IMR-90 (cell line): Measurements from ENCODE around the gene GBA2.

Experiments used
- CEBPB ChIP-seq: IDR thresholded peaks from 2 replicates; pipeline ENCODE4 v1.6.1; 2012; ENCODE audit warnings: low read depth, low read length, improper control_type of control experiment
- CTCF ChIP-seq: conservative IDR thresholded peaks from 2 replicates; pipeline ENCODE4 v1.5.1; 2012; ENCODE audit warnings: mild to moderate bottlenecking, low read depth, low read length, improper control_type of control experiment
- ELK1 ChIP-seq: fragments of 150-350 bp; IDR thresholded peaks from 2 replicates; pipeline ENCODE4 v1.6.1; 2016; ENCODE audit warnings: low read depth, mild to moderate bottlenecking, low read length, moderate library complexity, borderline replicate concordance
- MXI1 ChIP-seq: IDR thresholded peaks from 2 replicates; pipeline ENCODE4 v1.6.1; 2012; ENCODE audit warnings: low read depth, mild to moderate bottlenecking, low read length, moderate library complexity, borderline replicate concordance
- POLR2A ChIP-seq: IDR thresholded peaks from 2 replicates; pipeline ENCODE4 v1.6.1; 2012; ENCODE audit warnings: mild to moderate bottlenecking, low read depth, low read length
- RAD21 ChIP-seq: IDR thresholded peaks from 2 replicates; pipeline ENCODE4 v1.6.1; 2012; ENCODE audit warnings: low read length, improper control_type of control experiment
- RCOR1 ChIP-seq: IDR thresholded peaks from 2 replicates; pipeline ENCODE4 v1.6.1; 2012; ENCODE audit warnings: mild to moderate bottlenecking, low read length, improper control_type of control experiment; ENCODE audit not compliant: insufficient replicate concordance
- RFX5 ChIP-seq: IDR thresholded peaks from 2 replicates; pipeline ENCODE4 v1.8.0; 2012; ENCODE audit warnings: low read depth, mild to moderate bottlenecking, low read length, moderate library complexity
- SMC3 ChIP-seq: fragments of 150-350 bp; IDR thresholded peaks from 2 replicates; pipeline ENCODE4 v1.6.1; 2016; ENCODE audit warnings: low read depth, mild to moderate bottlenecking, antibody characterized with exemption, low read length, moderate library complexity
- TF ChIP-seq, protein P1 (sequence below): fragments of 150-350 bp; IDR thresholded peaks from 2 replicates; pipeline ENCODE4 v1.6.1; 2017; ENCODE audit warnings: mild to moderate bottlenecking, antibody characterized with exemption, low read length, low read depth

DNA sequence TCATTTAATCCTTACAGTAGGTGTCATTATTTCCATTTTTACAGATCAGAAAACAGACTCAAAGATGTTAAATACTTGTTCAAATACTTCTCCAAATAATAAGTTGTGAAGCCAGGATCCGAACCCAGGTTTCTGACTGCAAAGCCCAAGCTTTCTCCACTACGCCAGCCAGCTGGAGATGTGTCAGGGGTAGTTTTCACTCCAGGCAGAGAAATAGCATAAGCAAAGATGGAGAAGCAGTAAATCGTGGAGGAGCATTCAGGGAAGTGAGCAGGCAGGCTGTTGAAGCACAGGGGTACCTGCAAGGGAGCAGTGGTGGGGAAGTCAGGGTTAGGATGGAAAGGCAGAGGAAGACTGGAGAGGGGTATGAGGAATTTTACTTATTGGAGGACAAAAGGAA lies 19.9 kb downstream of the GBA2 start:
- TF ChIP-seq, protein P1, sequence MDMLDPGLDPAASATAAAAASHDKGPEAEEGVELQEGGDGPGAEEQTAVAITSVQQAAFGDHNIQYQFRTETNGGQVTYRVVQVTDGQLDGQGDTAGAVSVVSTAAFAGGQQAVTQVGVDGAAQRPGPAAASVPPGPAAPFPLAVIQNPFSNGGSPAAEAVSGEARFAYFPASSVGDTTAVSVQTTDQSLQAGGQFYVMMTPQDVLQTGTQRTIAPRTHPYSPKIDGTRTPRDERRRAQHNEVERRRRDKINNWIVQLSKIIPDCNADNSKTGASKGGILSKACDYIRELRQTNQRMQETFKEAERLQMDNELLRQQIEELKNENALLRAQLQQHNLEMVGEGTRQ = no peak
- TF ChIP-seq CTCF (no peak), ELK1 (no peak), POLR2A (no peak), CEBPB (no peak), RAD21 (no peak), MXI1 (no peak), RFX5 (no peak), RCOR1 (no peak), SMC3 (no peak)
